Neural crest cell (in vitro differentiated cells): ENCODE measurements around the gene CRYBA1. TPM values are rescaled to one million over a fixed set of nuclear protein-coding genes. Genes with fewer than 3 reads are reported as not detected.

Source experiments
- DNase-seq: peaks from one replicate; pipeline ENCODE4 v3.0.0; 2021; ENCODE audit warnings: low read depth, mixed read lengths, low spot score
- H3K27ac Mint-ChIP-seq: one replicate; pipeline ENCODE4 v1.8.0; 2021; ENCODE audit warnings: mild to moderate bottlenecking, mixed read lengths; ENCODE audit not compliant: unreplicated experiment
- H3K27me3 Mint-ChIP-seq: 2 replicates; pipeline ENCODE4 v1.8.0; 2021; ENCODE audit warnings: low read depth, mild to moderate bottlenecking, mixed read lengths
- H3K36me3 Mint-ChIP-seq: 2 replicates; pipeline ENCODE4 v1.8.0; 2021; ENCODE audit warnings: low read depth, mild to moderate bottlenecking, mixed read lengths
- H3K4me1 Mint-ChIP-seq: 2 replicates; pipeline ENCODE4 v1.8.0; 2021; ENCODE audit warnings: mixed read lengths
- H3K4me3 Mint-ChIP-seq: one replicate; pipeline ENCODE4 v1.8.0; 2021; ENCODE audit warnings: mild to moderate bottlenecking, mixed read lengths
- H3K9me3 Mint-ChIP-seq: 2 replicates; pipeline ENCODE4 v1.8.0; 2021; ENCODE audit warnings: mixed read lengths
- CTCF ChIP-seq: fragments of 200-600 bp; sonication (generic); conservative IDR thresholded peaks from 2 replicates; pipeline ENCODE4 v1.5.0; 2021; ENCODE audit warnings: antibody characterized with exemption, mild to moderate bottlenecking
- total RNA-seq: library from RNA; stranded (reverse); gene quantifications from 2 replicates; pipeline ENCODE4 v1.2.1, GENCODE V29; 2021

The CRYBA1 gene
- total RNA-seq, 1 donor from 2014 or later: 2.4 TPM

- DNase-seq: no peak
- Mint-ChIP-seq H3K4me1 (peaks cover 43% of the 10 kb centered on the region), H3K27ac (no peak overlapping the region), H3K36me3 (no peaks in the 10 kb centered on the region), H3K4me3 (no peak overlapping the region), H3K9me3 (no peaks in the 10 kb centered on the region), H3K27me3 (no peaks in the 10 kb centered on the region)
- no peak for TF ChIP-seq CTCF
Measured at GRCh38 chr17:29245401-29245800, 1.3 kb upstream of the CRYBA1 start.

- H3K27ac Mint-ChIP-seq: peak overlapping the region; percentile 85
Measured at GRCh38 chr17:29247219-29247618, 560 bp downstream of the CRYBA1 start.

GRCh38 chr17:29248845-29249244 is 2.2 kb downstream of the CRYBA1 start:
- DNase-seq: no peak
- no peaks in the 10 kb centered on the region for H3K27me3 Mint-ChIP-seq
- peaks cover 17% of the 10 kb centered on the region for H3K4me1 Mint-ChIP-seq
- peak overlapping the region; percentile 53 for H3K27ac Mint-ChIP-seq
- H3K4me3 Mint-ChIP-seq: no peak overlapping the region
- TF ChIP-seq CTCF: no peak
- no peaks in the 10 kb centered on the region for H3K9me3 Mint-ChIP-seq
- no peaks in the 10 kb centered on the region for H3K36me3 Mint-ChIP-seq

More at GRCh38 chr17:29247219-29247618, 560 bp downstream of the CRYBA1 start:
- Mint-ChIP-seq H3K4me3 (no peak overlapping the region), H3K27me3 (no peaks in the 10 kb centered on the region), H3K9me3 (no peaks in the 10 kb centered on the region), H3K36me3 (no peaks in the 10 kb centered on the region), H3K4me1 (peaks cover 26% of the 10 kb centered on the region)
- no peak for DNase-seq
- no peak for TF ChIP-seq CTCF

GRCh38 chr17:29250666-29251065 is 4.0 kb downstream of the CRYBA1 start:
- Mint-ChIP-seq H3K9me3 (no peaks in the 10 kb centered on the region), H3K36me3 (no peaks in the 10 kb centered on the region), H3K4me1 (peaks cover 15% of the 10 kb centered on the region), H3K27ac (no peak overlapping the region), H3K27me3 (no peaks in the 10 kb centered on the region), H3K4me3 (no peak overlapping the region)
- no peak for DNase-seq
- no peak for TF ChIP-seq CTCF

- Mint-ChIP-seq H3K27me3 (no peaks in the 10 kb centered on the region), H3K36me3 (no peaks in the 10 kb centered on the region), H3K27ac (no peak overlapping the region), H3K4me1 (peaks cover 15% of the 10 kb centered on the region), H3K4me3 (no peak overlapping the region), H3K9me3 (no peaks in the 10 kb centered on the region)
- no peak for TF ChIP-seq CTCF
- DNase-seq: no peak
Measured at GRCh38 chr17:29251184-29251583, 4.5 kb downstream of the CRYBA1 start.
